Prostate gland (tissue), 2 donors: ENCODE results near the gene PLXNB3. TPM values are rescaled to one million over a fixed set of nuclear protein-coding genes. Genes with fewer than 3 reads are reported as not detected.
"Not testable (repeated sequence)": the region's sequence is repeated elsewhere in the genome, so short reads cannot be mapped to it uniquely, and the experiment has no call there.

ENCODE experiments used
- DNase-seq: peaks from one replicate; pipeline ENCODE4 v3.0.0-alpha.2; 2019; ENCODE audit warnings: low spot score
- H3K27ac ChIP-seq, 2 donors: fragments of 200-600 bp; sonication (generic); 2 replicates each; pipeline ENCODE4 v1.5.1; 2017 to 2019
- H3K27me3 ChIP-seq: fragments of 200-600 bp; sonication (generic); replicated peaks from 2 replicates; pipeline ENCODE4 v1.5.1; 2019; ENCODE audit not compliant: insufficient read depth
- H3K36me3 ChIP-seq, 2 donors: fragments of 200-600 bp; sonication (generic); 1 replicate in 1 of 2; 2 replicates in 1 of 2; pipeline versions ENCODE4 v1.5.1 to v1.8.1; 2017 to 2019
- H3K4me1 ChIP-seq: fragments of 200-600 bp; sonication (generic); replicated peaks from 2 replicates; pipeline ENCODE4 v1.5.1; 2019
- H3K4me3 ChIP-seq, 2 donors: fragments of 200-600 bp; sonication (generic); 2 replicates each; pipeline ENCODE4 v1.5.1; 2017 to 2019
- H3K9me3 ChIP-seq: fragments of 200-600 bp; sonication (generic); 2 replicates; pipeline ENCODE4 v1.5.1; 2017
- POLR2A ChIP-seq: fragments of 450-650 bp; IDR thresholded peaks from one replicate; pipeline ENCODE4 v1.6.1; 2016; ENCODE audit warnings: antibody characterized with exemption, mild to moderate bottlenecking
- POLR2AphosphoS5 ChIP-seq: sonication (generic); formaldehyde crosslinking; IDR thresholded peaks from one replicate; pipeline ENCODE4 v1.6.1; 2017; ENCODE audit warnings: antibody characterized with exemption
- WGBS: methylation state at CpG from one replicate; pipeline ENCODE4 v1.1.5; 2018; 5-methylcytosine and 5-hydroxymethylcytosine counted together
- intact Hi-C: fragments of 100-400 bp; cut with DNase I; formaldehyde crosslinking; loops from one replicate; pipeline ENCODE4 v1.14.2; 2022
- total RNA-seq, 2 donors: library from RNA; depleted of rRNA; stranded (reverse); fragments of >200 nt; gene quantifications; one replicate each; pipeline ENCODE4 v1.1.0, GENCODE V29; 2016
- TF ChIP-seq, protein P1 (sequence below), 4 experiments: fragments of 200-600 bp in 2 of 4; fragments of 450-650 bp in 2 of 4; sonication (generic) in 2 of 4; IDR thresholded peaks; 1 replicate in 3 of 4; 2 replicates in 1 of 4; pipeline ENCODE4 v1.5.1; 2016 to 2019; ENCODE audit warnings: antibody characterized with exemption in 4 of 4, mild to moderate bottlenecking in 2 of 4, moderate library complexity in 2 of 4

Gene PLXNB3
- total RNA-seq, 2 donors from 2014 or later = 20.9 to 52.7 TPM

DNA sequence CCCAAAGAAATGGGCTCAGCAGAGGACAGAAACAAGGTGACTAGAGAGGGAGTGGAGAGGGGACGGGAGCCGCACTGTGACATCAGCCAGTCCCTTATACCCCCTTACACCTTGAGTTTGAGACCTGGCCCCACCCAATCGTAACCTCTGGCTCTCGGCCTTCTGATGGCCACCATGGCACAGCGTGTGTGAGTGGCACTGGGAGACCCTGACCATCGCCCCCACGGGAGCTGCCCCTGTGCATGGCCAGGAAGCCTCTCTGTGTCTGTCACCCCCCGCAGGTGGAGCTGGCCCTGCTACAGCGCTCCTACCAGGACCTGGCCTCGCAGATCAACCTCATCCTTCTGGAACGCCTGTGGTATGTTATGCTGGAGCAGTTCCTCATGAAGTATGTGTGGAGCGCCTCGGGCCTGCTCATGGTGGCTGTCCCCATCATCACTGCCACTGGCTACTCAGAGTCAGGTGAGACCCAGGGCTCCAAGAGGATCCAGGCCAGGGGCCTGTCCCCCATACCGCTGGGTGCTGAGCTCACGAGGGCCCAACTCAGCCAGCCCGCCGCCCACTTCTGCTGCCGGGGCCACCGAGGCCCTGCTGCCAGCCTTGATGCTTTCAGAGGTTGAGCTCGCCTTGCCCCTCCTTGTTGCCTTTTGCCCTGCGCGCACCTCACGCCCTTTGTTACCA is 35.0 kb upstream of the PLXNB3 start:
- intact Hi-C loops = no loop called here

DNA sequence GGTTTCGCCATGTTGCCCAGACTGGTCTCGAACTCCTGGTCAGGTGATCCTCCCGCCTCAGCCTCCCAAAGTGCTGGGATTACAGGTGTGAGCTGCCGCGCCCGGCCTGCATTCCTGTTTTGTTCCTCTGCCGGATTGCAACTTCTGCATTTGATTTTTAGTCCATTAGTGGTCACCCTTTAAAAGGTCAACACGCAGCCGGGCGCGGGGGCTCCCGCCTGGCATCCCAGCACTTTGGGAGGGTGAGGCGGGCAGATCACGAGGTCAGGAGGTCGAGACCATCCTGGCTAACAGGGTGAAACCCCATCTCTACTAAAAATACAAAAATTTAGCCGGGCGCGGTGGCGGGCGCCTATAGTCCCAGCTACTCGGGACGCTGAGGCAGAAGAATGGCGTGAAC is 33.9 kb upstream of the PLXNB3 start:
- H3K4me3 ChIP-seq, H3K27me3 ChIP-seq, DNase-seq, intact Hi-C loops, H3K36me3 ChIP-seq, H3K9me3 ChIP-seq, H3K4me1 ChIP-seq, H3K27ac ChIP-seq: not testable (repeated sequence)
- WGBS = 95% methylated on average over 14 of the region's 23 CpGs

More for the DNA sequence above, 35.0 kb upstream of the PLXNB3 start:
- no peak for DNase-seq
- Histone ChIP-seq H3K27me3 (no peaks in the 10 kb centered on the region), H3K36me3 (no peaks in the 10 kb centered on the region), H3K27ac (no peak overlapping the region), H3K9me3 (no peaks in the 10 kb centered on the region), H3K4me1 (no peaks in the 10 kb centered on the region), H3K4me3 (no peak overlapping the region)
- TF ChIP-seq, protein P1, sequence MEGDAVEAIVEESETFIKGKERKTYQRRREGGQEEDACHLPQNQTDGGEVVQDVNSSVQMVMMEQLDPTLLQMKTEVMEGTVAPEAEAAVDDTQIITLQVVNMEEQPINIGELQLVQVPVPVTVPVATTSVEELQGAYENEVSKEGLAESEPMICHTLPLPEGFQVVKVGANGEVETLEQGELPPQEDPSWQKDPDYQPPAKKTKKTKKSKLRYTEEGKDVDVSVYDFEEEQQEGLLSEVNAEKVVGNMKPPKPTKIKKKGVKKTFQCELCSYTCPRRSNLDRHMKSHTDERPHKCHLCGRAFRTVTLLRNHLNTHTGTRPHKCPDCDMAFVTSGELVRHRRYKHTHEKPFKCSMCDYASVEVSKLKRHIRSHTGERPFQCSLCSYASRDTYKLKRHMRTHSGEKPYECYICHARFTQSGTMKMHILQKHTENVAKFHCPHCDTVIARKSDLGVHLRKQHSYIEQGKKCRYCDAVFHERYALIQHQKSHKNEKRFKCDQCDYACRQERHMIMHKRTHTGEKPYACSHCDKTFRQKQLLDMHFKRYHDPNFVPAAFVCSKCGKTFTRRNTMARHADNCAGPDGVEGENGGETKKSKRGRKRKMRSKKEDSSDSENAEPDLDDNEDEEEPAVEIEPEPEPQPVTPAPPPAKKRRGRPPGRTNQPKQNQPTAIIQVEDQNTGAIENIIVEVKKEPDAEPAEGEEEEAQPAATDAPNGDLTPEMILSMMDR (IDR thresholded peaks at IDR 0.05) = no peak
- no peak for TF ChIP-seq POLR2A
- no peak for TF ChIP-seq POLR2AphosphoS5
- 92% methylated on average over 15 of the region's 23 CpGs for WGBS

DNA sequence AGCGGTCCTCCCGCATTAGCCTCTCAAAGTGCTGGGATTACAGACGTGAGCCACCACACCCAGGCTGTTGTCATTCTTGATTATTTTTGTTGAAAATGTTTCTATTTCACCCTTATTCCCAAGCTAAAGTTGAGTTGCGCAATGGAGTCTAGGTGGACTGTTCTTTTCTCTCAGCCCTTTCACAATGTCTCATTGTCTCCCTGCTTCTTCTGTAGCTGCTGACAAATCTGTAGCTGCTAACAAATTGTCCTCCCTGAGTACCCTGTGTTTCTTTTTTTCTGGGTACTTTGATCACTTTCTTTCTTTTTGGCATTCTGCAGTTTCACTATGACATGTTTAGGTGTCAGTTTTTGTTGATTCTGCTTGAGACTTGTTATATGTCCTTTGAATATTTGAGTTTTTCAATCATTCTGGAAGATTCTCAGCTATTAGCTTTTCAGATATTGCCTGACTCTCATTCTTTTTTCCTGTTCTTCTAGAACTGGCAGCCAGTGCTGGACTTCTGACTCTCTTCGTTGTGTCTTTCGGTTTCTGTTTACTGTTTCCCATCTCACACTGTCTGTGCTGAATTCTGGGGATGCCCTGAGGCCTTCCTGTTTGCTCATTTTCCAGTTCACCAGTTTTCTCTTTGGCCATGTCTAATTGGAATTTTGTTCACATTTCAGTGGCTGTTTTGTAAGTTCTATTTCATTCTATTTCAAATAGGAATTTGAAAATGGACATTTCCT is 32.8 kb upstream of the PLXNB3 start:
- no peak for DNase-seq
- no peak for TF ChIP-seq POLR2A
- TF ChIP-seq POLR2AphosphoS5 = no peak
- TF ChIP-seq, protein P1 (IDR thresholded peaks at IDR 0.05) = no peak
- Histone ChIP-seq H3K27me3 (no peaks in the 10 kb centered on the region), H3K4me1 (no peaks in the 10 kb centered on the region), H3K36me3 (no peaks in the 10 kb centered on the region), H3K4me3 (no peak overlapping the region), H3K9me3 (no peaks in the 10 kb centered on the region), H3K27ac (no peak overlapping the region)
- intact Hi-C loops = no loop called here
- 92% methylated on average over 6 of the region's 6 CpGs for WGBS

GRCh38 chrX:153731845-153732215 is 32.2 kb upstream of the PLXNB3 start:
- Histone ChIP-seq H3K36me3 (no peaks in the 10 kb centered on the region), H3K4me1 (no peaks in the 10 kb centered on the region), H3K27ac (no peak overlapping the region), H3K9me3 (no peaks in the 10 kb centered on the region), H3K27me3 (no peaks in the 10 kb centered on the region), H3K4me3 (no peak overlapping the region)
- DNase-seq = no peak
- intact Hi-C loops = no loop called here
- WGBS = 93% methylated on average over 3 of the region's 3 CpGs
- TF ChIP-seq POLR2AphosphoS5 = no peak
- TF ChIP-seq POLR2A = no peak
- TF ChIP-seq, protein P1 (IDR thresholded peaks at IDR 0.05) = no peak

GRCh38 chrX:153732401-153732800 is 31.6 kb upstream of the PLXNB3 start:
- no peaks in the 10 kb centered on the region for H3K27me3 ChIP-seq
- DNase-seq = no peak
- H3K27ac ChIP-seq = no peak overlapping the region
- 91% methylated on average over 10 of the region's 14 CpGs for WGBS
- TF ChIP-seq POLR2AphosphoS5 (no peak), POLR2A (no peak)
- TF ChIP-seq, protein P1 (IDR thresholded peaks at IDR 0.05) = no peak
- H3K4me1 ChIP-seq = no peaks in the 10 kb centered on the region
- no peaks in the 10 kb centered on the region for H3K36me3 ChIP-seq
- H3K4me3 ChIP-seq = no peak overlapping the region
- H3K9me3 ChIP-seq = no peaks in the 10 kb centered on the region
- intact Hi-C loops = no loop called here
